ENCODE measurements around the gene ICA1L. TPM values are rescaled to one million over a fixed set of nuclear protein-coding genes. Genes with fewer than 3 reads are reported as not detected.

Gene ICA1L
- polyA plus RNA-seq, 1 of the 3 experiments (the other 2 are of a cell fraction) = 3.7 TPM

GRCh38 chr2:202817771-202818170, 53.8 kb downstream of the ICA1L start:
- Histone ChIP-seq H3K9ac (no peak overlapping the region), H3K79me2 (ENCODE audit: insufficient read depth) (no peaks in the 10 kb centered on the region), H3K36me3 (replicated peaks in 1 of 2; ENCODE audit: control insufficient read depth in 1 of 2, insufficient read depth in 2 of 2, low read length in 1 of 2) (peaks cover 0 to 13% of the 10 kb centered on the region in 2 experiments), H3F3A (replicated peaks; ENCODE audit: insufficient read depth) (no peaks in the 10 kb centered on the region), H3K4me1 (ENCODE audit: control insufficient read depth in 1 of 2, insufficient read depth in 2 of 2, low read depth in 1 of 2, low read length in 1 of 2) (no peaks in the 10 kb centered on the region), H3K9me2 (no peaks in the 10 kb centered on the region), H4K20me1 (ENCODE audit: insufficient read depth) (no peaks in the 10 kb centered on the region), H3K27me3 (ENCODE audit: insufficient read depth) (no peaks in the 10 kb centered on the region), H2AFZ (ENCODE audit: low read depth) (no peak overlapping the region), H3K9me3 (no peaks in the 10 kb centered on the region), H3K4me3 (ENCODE audit: low read depth in 2 of 2, low read length in 1 of 2) (no peak overlapping the region), H3K4me2 (no peak overlapping the region), H3K27ac (ENCODE audit: low read depth in 2 of 2, low read length in 1 of 2) (no peak overlapping the region)
- TF ChIP-seq FOXJ3 (CRISPR knock-in tag; IDR thresholded peaks at IDR 0.05) (no peak), ELF1 (IDR thresholded peaks at IDR 0.05) (no peak), CTCF (IDR thresholded peaks at IDR 0.05) (no peak), TEAD4 (IDR thresholded peaks at IDR 0.05; ENCODE audit: borderline replicate concordance, insufficient read depth) (no peak), SIN3A (IDR thresholded peaks at IDR 0.05; ENCODE audit: borderline replicate concordance, low read depth, low read length) (no peak), NRF1 (IDR thresholded peaks at IDR 0.05; ENCODE audit: low read depth, low read length) (no peak), USF2 (IDR thresholded peaks at IDR 0.05; ENCODE audit: borderline replicate concordance, low read depth, low read length) (no peak), RCOR1 (IDR thresholded peaks at IDR 0.05; ENCODE audit: low read length) (no peak), EP300 (IDR thresholded peaks at IDR 0.05; ENCODE audit: borderline replicate concordance in 1 of 2, low read depth in 1 of 2, low read length in 1 of 2) (no peak), TCF12 (IDR thresholded peaks at IDR 0.05) (no peak), IRF3 (IDR thresholded peaks at IDR 0.05; ENCODE audit: low read depth, low read length) (no peak), JUND (IDR thresholded peaks at IDR 0.05) (no peak), GABPA (IDR thresholded peaks at IDR 0.05; ENCODE audit: low read depth) (no peak), SMC3 (IDR thresholded peaks at IDR 0.05; ENCODE audit: low read depth, low read length) (no peak), TAF1 (IDR thresholded peaks at IDR 0.05; ENCODE audit: borderline replicate concordance, low read depth, low read length) (no peak), PBX3 (IDR thresholded peaks at IDR 0.05) (no peak), USF1 (IDR thresholded peaks at IDR 0.05; ENCODE audit: borderline replicate concordance, low read depth) (no peak), RFX5 (IDR thresholded peaks at IDR 0.05; ENCODE audit: low read length) (no peak)
- DNase-seq = no peak
- 77% methylated on average over 1 of the region's 1 CpG for WGBS (ENCODE audit: low lambda C conversion rate)
- POLR2A ChIA-PET = interaction anchor here (1.4 kb wide), 1 partner anchor 182 kb away, joined by 3 read pairs; no protein-coding TSS in a partner anchor
- CTCF ChIA-PET = no interaction called here
